A549 (cell line): ENCODE data around the gene EPS15.

Experiments used
- BHLHE40 ChIP-seq: IDR thresholded peaks from 2 replicates; pipeline ENCODE4 v1.6.1; 2012; ENCODE audit warnings: low read depth, low read length, inconsistent platforms
- CBX2 ChIP-seq: fragments of 200-600 bp; sonication (generic); IDR thresholded peaks from 2 replicates; pipeline ENCODE4 v1.6.1; 2016; ENCODE audit warnings: low read depth, mild to moderate bottlenecking, borderline replicate concordance
- CHD4 ChIP-seq: fragments of 200-600 bp; sonication (generic); IDR thresholded peaks from 2 replicates; pipeline ENCODE4 v1.6.1; 2016; ENCODE audit warnings: antibody characterized with exemption, mild to moderate bottlenecking, borderline replicate concordance
- EP300 ChIP-seq, 2 experiments: fragments of >200 bp; sonication (Bioruptor Twin); formaldehyde crosslinking; IDR thresholded peaks; 2 replicates in 1 of 2; 3 replicates in 1 of 2; pipeline ENCODE4 v1.6.1; 2016 to 2017
- FOSB ChIP-seq: fragments of 250-450 bp; sonication (Bioruptor Pico); IDR thresholded peaks from 2 replicates; pipeline ENCODE4 v1.5.0; 2020; ENCODE audit warnings: mild to moderate bottlenecking, moderate library complexity
- SMC3 ChIP-seq: fragments of >200 bp; sonication (Bioruptor Twin); formaldehyde crosslinking; IDR thresholded peaks from 3 replicates; pipeline ENCODE4 v1.6.1; 2018; ENCODE audit warnings: inconsistent platforms
- TF ChIP-seq, protein P1 (sequence below): fragments of >200 bp; sonication (Bioruptor Twin); formaldehyde crosslinking; IDR thresholded peaks from 3 replicates; pipeline ENCODE4 v1.5.1; 2016
- TF ChIP-seq, protein P2 (sequence below): IDR thresholded peaks from 2 replicates; pipeline ENCODE4 v1.6.1; 2012

DNA sequence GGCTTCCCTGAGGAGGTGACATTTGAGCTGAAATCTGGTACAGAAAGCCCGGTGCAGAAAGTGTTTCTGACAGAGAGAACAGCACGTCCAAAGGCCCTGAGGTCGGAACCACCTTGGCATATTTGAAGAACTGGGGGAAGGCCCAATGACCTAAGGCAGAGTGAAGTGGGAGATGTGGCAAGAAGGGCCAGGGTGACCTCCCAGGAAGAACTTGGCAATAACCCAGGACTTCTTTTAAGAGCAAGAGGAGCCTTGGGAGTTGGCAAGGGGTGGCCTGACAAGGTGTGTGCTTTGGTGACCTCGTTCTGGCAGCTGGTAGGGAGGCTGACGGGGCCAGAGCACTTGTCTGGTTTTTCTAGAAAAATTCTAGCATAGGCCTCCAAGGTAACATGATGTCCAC is 212.1 kb downstream of the EPS15 start:
- TF ChIP-seq EP300 (IDR thresholded peaks at IDR 0.05): no peak
- no peak for TF ChIP-seq FOSB (CRISPR knock-in tag)
- TF ChIP-seq, protein P1, sequence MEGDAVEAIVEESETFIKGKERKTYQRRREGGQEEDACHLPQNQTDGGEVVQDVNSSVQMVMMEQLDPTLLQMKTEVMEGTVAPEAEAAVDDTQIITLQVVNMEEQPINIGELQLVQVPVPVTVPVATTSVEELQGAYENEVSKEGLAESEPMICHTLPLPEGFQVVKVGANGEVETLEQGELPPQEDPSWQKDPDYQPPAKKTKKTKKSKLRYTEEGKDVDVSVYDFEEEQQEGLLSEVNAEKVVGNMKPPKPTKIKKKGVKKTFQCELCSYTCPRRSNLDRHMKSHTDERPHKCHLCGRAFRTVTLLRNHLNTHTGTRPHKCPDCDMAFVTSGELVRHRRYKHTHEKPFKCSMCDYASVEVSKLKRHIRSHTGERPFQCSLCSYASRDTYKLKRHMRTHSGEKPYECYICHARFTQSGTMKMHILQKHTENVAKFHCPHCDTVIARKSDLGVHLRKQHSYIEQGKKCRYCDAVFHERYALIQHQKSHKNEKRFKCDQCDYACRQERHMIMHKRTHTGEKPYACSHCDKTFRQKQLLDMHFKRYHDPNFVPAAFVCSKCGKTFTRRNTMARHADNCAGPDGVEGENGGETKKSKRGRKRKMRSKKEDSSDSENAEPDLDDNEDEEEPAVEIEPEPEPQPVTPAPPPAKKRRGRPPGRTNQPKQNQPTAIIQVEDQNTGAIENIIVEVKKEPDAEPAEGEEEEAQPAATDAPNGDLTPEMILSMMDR: no peak
- no peak for TF ChIP-seq CHD4
- no peak for TF ChIP-seq BHLHE40
- TF ChIP-seq, protein P2, sequence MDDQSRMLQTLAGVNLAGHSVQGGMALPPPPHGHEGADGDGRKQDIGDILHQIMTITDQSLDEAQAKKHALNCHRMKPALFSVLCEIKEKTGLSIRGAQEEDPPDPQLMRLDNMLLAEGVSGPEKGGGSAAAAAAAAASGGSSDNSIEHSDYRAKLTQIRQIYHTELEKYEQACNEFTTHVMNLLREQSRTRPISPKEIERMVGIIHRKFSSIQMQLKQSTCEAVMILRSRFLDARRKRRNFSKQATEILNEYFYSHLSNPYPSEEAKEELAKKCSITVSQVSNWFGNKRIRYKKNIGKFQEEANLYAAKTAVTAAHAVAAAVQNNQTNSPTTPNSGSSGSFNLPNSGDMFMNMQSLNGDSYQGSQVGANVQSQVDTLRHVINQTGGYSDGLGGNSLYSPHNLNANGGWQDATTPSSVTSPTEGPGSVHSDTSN: no peak
- TF ChIP-seq SMC3: no peak
- no peak for TF ChIP-seq CBX2
